Smooth muscle cell (in vitro differentiated cells): ENCODE measurements around the gene ATF6. TPM values are rescaled to one million over a fixed set of nuclear protein-coding genes. Genes with fewer than 3 reads are reported as not detected.

Experiments used
- DNase-seq: peaks from one replicate; lab custom pipeline; 2025; ENCODE audit not compliant: unreplicated experiment; lab: John Stamatoyannopoulos, UW
- H2AFZ ChIP-seq: fragments of 200-600 bp; sonication (generic); 2 replicates; pipeline ENCODE4 v1.6.0; 2016; ENCODE audit warnings: antibody characterized with exemption, low read depth, mild to moderate bottlenecking
- H3F3A ChIP-seq: fragments of 200-600 bp; sonication (generic); 2 replicates; pipeline ENCODE4 v1.6.0; 2017; ENCODE audit warnings: antibody characterized with exemption, low read depth
- H3K27ac ChIP-seq: fragments of 200-600 bp; sonication (generic); 2 replicates; pipeline ENCODE4 v1.5.1; 2016; ENCODE audit warnings: low read depth, mild to moderate bottlenecking
- H3K27me3 ChIP-seq: fragments of 200-600 bp; sonication (generic); 2 replicates; pipeline ENCODE4 v1.6.1; 2016; ENCODE audit warnings: low read depth, mild to moderate bottlenecking
- H3K36me3 ChIP-seq: fragments of 200-600 bp; sonication (generic); 2 replicates; pipeline ENCODE4 v1.5.1; 2016; ENCODE audit warnings: low read depth
- H3K4me1 ChIP-seq: fragments of 200-600 bp; sonication (generic); 2 replicates; pipeline ENCODE4 v1.5.1; 2016; ENCODE audit warnings: low read depth
- H3K4me2 ChIP-seq: fragments of 200-600 bp; sonication (generic); 2 replicates; pipeline ENCODE4 v1.6.0; 2016; ENCODE audit warnings: mild to moderate bottlenecking
- H3K4me3 ChIP-seq: fragments of 200-600 bp; sonication (generic); 2 replicates; pipeline ENCODE4 v1.5.1; 2016; ENCODE audit warnings: mild to moderate bottlenecking
- H3K79me2 ChIP-seq: fragments of 200-600 bp; sonication (generic); 2 replicates; pipeline ENCODE4 v1.6.0; 2016; ENCODE audit warnings: low read depth, mild to moderate bottlenecking
- H3K9ac ChIP-seq: fragments of 200-600 bp; sonication (generic); 2 replicates; pipeline ENCODE4 v1.6.0; 2016; ENCODE audit warnings: low read depth
- H3K9me3 ChIP-seq: fragments of 200-600 bp; sonication (generic); replicated peaks from 2 replicates; pipeline ENCODE4 v1.5.1; 2016; ENCODE audit warnings: low read depth
- H4K20me1 ChIP-seq: fragments of 200-600 bp; sonication (generic); 2 replicates; pipeline ENCODE4 v1.6.0; 2016; ENCODE audit warnings: low read depth
- WGBS: methylation state at CpG from one replicate; pipeline ENCODE4 v1.1.7; 2016; ENCODE audit warnings: low lambda C conversion rate; 5-methylcytosine and 5-hydroxymethylcytosine counted together
- polyA plus RNA-seq: library from polyadenylated mRNA; unstranded; fragments of >200 nt; fragmentation: Nextera tagmentation; extraction: Ambion mirVana; gene quantifications from 2 replicates; pipeline ENCODE4 v1.2.1, GENCODE V29; 2016
- total RNA-seq: library from RNA; depleted of rRNA; stranded (reverse); fragments of >200 nt; gene quantifications from 2 replicates; pipeline ENCODE4 v1.2.3, GENCODE V29; 2014
- TF ChIP-seq, protein P1 (sequence below): fragments of 200-600 bp; sonication (generic); IDR thresholded peaks from 2 replicates; pipeline ENCODE4 v1.5.1; 2017; ENCODE audit warnings: borderline replicate concordance, mild to moderate bottlenecking, antibody characterized with exemption; ENCODE audit not compliant: insufficient read depth, poor library complexity, severe bottlenecking

Gene ATF6
- total and polyA plus RNA-seq, 2 experiments from 2014 or later, result 7.8 to 22.9 TPM

DNA sequence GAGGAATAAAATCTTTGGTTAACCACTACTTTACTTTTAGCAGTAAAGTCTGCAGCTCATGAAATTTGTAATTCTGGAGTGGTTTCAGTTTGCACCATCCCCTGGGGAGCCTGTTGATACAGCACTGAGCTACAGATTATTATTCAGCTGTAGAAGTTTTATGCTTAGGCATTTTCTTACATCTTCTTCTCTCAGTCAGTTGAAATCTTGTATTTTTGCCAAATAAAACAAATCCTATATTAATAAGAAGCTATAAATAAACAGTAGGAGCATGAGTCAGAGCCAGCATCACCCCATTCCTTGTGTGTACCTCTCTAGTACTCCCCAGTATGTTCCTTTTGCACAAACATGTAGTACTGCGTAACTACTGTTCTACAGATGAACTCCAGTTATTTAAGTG is 118.9 kb downstream of the ATF6 start:
- Histone ChIP-seq H3K4me1 (no peaks in the 10 kb centered on the region), H3F3A (no peaks in the 10 kb centered on the region), H3K27me3 (no peaks in the 10 kb centered on the region), H3K36me3 (no peaks in the 10 kb centered on the region), H4K20me1 (no peaks in the 10 kb centered on the region), H3K9me3 (no peaks in the 10 kb centered on the region), H3K79me2 (no peaks in the 10 kb centered on the region), H3K4me2 (no peak overlapping the region), H2AFZ (no peak overlapping the region), H3K4me3 (no peak overlapping the region), H3K9ac (no peak overlapping the region), H3K27ac (no peak overlapping the region)
- no peak for DNase-seq
- WGBS, result 97% methylated on average over 1 of the region's 1 CpG
- TF ChIP-seq, protein P1, sequence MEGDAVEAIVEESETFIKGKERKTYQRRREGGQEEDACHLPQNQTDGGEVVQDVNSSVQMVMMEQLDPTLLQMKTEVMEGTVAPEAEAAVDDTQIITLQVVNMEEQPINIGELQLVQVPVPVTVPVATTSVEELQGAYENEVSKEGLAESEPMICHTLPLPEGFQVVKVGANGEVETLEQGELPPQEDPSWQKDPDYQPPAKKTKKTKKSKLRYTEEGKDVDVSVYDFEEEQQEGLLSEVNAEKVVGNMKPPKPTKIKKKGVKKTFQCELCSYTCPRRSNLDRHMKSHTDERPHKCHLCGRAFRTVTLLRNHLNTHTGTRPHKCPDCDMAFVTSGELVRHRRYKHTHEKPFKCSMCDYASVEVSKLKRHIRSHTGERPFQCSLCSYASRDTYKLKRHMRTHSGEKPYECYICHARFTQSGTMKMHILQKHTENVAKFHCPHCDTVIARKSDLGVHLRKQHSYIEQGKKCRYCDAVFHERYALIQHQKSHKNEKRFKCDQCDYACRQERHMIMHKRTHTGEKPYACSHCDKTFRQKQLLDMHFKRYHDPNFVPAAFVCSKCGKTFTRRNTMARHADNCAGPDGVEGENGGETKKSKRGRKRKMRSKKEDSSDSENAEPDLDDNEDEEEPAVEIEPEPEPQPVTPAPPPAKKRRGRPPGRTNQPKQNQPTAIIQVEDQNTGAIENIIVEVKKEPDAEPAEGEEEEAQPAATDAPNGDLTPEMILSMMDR, result no peak

DNA sequence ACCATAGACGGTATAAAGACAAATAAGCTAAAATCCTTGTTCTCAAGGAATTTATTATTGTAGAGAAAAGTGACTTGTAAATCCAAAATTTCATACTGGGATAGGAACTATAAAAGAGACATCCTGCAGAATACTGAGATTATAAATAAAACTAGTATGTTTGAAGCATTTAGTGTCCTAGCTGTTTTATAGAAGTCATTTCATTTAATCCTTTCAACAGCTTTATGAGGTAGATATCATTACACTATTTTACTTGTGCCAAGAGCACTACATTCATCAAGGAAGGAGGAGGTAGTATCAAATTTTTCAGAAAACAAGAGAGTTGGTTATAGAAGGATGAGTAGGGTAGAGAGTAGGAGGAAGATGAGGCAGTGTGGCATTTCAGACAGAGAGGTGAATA is 119.6 kb downstream of the ATF6 start:
- H3K27me3 ChIP-seq, result no peaks in the 10 kb centered on the region

DNA sequence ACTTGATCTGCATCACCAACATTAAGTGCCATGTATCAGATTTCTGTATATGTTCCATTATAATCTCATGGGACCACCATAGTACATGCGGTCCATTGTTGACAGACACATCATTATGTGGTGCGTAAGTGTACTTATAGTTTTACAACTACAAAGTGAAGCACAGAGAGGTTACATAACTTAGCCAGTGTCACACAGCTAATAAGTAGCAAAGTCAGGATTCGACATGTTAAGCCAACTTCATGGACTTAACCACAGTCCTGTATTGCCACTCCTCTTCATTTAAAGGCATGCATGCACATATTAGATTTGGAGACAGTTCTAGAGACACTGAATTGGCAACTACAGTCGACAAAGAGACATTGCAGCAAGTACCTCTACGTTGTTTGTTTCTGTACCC is 120.5 kb downstream of the ATF6 start:
- no peaks in the 10 kb centered on the region for H3K4me1 ChIP-seq
- no peak overlapping the region for H3K4me2 ChIP-seq
- H3K79me2 ChIP-seq, result no peaks in the 10 kb centered on the region
- no peak overlapping the region for H3K4me3 ChIP-seq
- H3K9ac ChIP-seq, result no peak overlapping the region
- no peaks in the 10 kb centered on the region for H3K27me3 ChIP-seq
- TF ChIP-seq, protein P1, result no peak
- H2AFZ ChIP-seq, result no peak overlapping the region
- H4K20me1 ChIP-seq, result no peaks in the 10 kb centered on the region
- DNase-seq, result no peak
- H3F3A ChIP-seq, result no peaks in the 10 kb centered on the region
- no peaks in the 10 kb centered on the region for H3K36me3 ChIP-seq
- H3K9me3 ChIP-seq, result no peaks in the 10 kb centered on the region
- no peak overlapping the region for H3K27ac ChIP-seq
- WGBS, result 96% methylated on average over 5 of the region's 5 CpGs

More for the DNA sequence above, 119.6 kb downstream of the ATF6 start:
- H3K4me2 ChIP-seq, result no peak overlapping the region
- WGBS, result 97% methylated on average over 1 of the region's 1 CpG
- H3K79me2 ChIP-seq, result no peaks in the 10 kb centered on the region
- no peaks in the 10 kb centered on the region for H4K20me1 ChIP-seq
- H3K9me3 ChIP-seq, result no peaks in the 10 kb centered on the region
- H3K36me3 ChIP-seq, result no peaks in the 10 kb centered on the region
- no peak overlapping the region for H2AFZ ChIP-seq
- H3F3A ChIP-seq, result no peaks in the 10 kb centered on the region
- no peak overlapping the region for H3K9ac ChIP-seq
- no peak for DNase-seq
- TF ChIP-seq, protein P1, result no peak
- no peak overlapping the region for H3K4me3 ChIP-seq
- no peak overlapping the region for H3K27ac ChIP-seq
- no peaks in the 10 kb centered on the region for H3K4me1 ChIP-seq

DNA sequence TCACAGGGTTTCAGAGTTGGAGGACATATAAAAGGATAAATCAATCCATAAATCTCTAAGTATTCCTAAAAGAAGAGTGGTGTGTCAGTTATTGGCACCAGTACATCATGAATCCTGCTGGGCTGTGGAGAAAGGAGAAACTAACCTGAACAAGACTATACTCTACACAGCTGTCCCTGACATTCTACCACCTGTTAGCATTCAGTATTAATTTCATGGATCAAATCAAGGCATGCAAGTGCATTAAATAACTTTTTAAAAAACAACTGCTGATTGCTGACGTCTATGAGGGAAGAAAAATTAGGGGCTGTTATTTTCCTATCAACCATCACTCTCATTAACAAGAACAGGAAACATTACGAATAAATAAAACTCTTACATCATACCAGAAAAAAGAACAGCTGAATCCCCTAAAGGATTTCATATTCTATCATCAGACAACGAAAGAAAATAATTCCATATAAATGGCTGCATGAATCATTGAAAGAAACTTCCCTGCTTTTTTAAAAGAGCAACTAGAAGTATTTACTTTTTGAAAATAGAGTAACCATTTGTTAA is 121.7 kb downstream of the ATF6 start:
- Histone ChIP-seq H4K20me1 (no peaks in the 10 kb centered on the region), H3K36me3 (no peaks in the 10 kb centered on the region), H3K4me2 (no peak overlapping the region), H3K4me3 (no peak overlapping the region), H3K9me3 (no peaks in the 10 kb centered on the region), H3K4me1 (no peaks in the 10 kb centered on the region), H3F3A (no peaks in the 10 kb centered on the region), H2AFZ (no peak overlapping the region), H3K9ac (no peak overlapping the region), H3K27me3 (no peaks in the 10 kb centered on the region), H3K79me2 (no peaks in the 10 kb centered on the region), H3K27ac (no peak overlapping the region)
- TF ChIP-seq, protein P1, result no peak
- no peak for DNase-seq
- 92% methylated on average over 3 of the region's 3 CpGs for WGBS
